Measurements from ENCODE around the gene MAML3.
A peak's percentile ranks its signal among the peaks of the same experiment; 100 is the strongest.

Gene MAML3

DNA sequence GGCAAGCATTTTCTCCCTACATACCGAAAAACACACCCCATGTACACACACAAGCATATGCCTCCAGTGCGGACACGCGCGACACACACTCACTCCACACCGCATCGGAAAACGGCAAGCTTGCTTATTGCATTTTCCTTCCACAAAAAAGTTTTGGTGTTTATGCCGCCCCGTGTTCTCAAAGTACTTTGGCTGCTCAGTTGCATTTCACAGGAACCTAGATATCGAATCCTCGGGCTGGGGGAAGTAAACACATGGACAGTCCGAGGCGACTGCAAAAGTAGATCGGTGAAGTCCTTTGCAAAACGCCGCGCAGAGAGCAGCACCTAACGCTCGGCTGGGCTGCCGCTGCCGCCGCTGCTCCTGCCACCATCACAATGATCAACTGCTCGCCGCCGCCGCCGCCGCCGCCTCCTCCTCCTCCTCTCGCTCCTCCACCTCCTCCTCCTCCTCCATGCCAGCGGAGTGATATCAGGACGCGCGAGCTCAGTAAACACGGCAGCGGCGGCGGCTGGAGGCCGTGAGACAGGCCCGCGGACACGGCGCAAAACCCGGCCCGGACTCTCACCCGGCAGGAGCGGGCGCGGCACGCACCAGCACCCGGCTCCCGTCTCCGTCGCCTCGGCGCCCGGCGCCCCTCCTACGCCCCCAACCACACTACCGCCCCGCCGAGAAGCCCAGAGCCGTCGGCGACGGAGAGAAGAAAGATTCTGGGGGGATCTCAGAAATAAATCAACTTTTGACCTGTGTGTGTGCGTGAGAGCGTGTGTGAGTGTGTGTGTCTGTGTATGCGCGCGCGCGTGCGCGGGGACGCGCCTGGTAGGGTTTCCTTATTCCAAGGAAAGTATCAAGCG lies at the start of gene MAML3:
Gene MAML3 (minus strand): TSS at position 467 of the 854 bp plus-strand sequence. CDS start 857 bp downstream, outside the sequence.
- peak within 1 kb of the TSS; percentile 97 for H3K4me3 ChIP-seq (ENCODE audit: low read length)
- H3K36me3 ChIP-seq (ENCODE audit: control insufficient read depth, insufficient read depth, low read length): no peaks in the 10 kb centered on the region
- peak within 1 kb of the TSS; percentile 86 for H3K27ac ChIP-seq (ENCODE audit: low read depth, low read length)
- no peaks in the 10 kb centered on the region for H3K27me3 ChIP-seq (ENCODE audit: control insufficient read depth, insufficient read depth, low read length)
- H3K9ac ChIP-seq (ENCODE audit: low read length): peak within 1 kb of the TSS; percentile 57
- peaks cover 22% of the 10 kb centered on the region for H3K4me1 ChIP-seq (ENCODE audit: control insufficient read depth, insufficient read depth, low read length)

GRCh38 chr4:140198942-140199341 lies 45.0 kb upstream of the MAML3 start:
- no peaks in the 10 kb centered on the region for H3K36me3 ChIP-seq (ENCODE audit: control insufficient read depth, insufficient read depth, low read length)
- H3K9ac ChIP-seq (ENCODE audit: low read length): no peak overlapping the region
- H3K27ac ChIP-seq (ENCODE audit: low read depth, low read length): no peak overlapping the region
- no peak overlapping the region for H3K4me3 ChIP-seq (ENCODE audit: low read length)
- H3K27me3 ChIP-seq (ENCODE audit: control insufficient read depth, insufficient read depth, low read length): no peaks in the 10 kb centered on the region
- H3K4me1 ChIP-seq (ENCODE audit: control insufficient read depth, insufficient read depth, low read length): no peaks in the 10 kb centered on the region

DNA sequence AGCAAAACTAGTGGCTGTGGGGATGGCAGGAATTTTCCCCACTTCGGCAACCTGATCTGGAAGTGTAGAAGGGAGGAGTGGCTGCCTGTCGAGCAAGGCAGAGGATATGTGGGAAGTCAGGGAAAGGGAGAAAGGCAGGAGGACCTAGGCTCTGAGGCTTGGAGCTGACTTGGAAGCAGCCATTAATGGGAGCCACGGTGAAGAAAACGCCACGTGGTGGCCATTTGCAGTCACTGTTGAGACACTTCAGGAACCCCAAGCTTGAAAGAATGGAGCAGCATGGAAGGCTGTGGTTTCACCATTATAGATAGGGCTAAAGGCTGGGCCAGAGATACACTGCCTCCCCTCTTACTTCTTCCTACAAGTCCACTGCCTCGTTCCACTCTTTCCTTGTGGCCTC lies 41.8 kb upstream of the MAML3 start:
- H3K9ac ChIP-seq (ENCODE audit: low read length): no peak overlapping the region
- H3K27ac ChIP-seq (ENCODE audit: low read depth, low read length): no peak overlapping the region
- H3K4me3 ChIP-seq (ENCODE audit: low read length): no peak overlapping the region
- H3K4me1 ChIP-seq (ENCODE audit: control insufficient read depth, insufficient read depth, low read length): no peaks in the 10 kb centered on the region
- H3K27me3 ChIP-seq (ENCODE audit: control insufficient read depth, insufficient read depth, low read length): no peaks in the 10 kb centered on the region
- no peaks in the 10 kb centered on the region for H3K36me3 ChIP-seq (ENCODE audit: control insufficient read depth, insufficient read depth, low read length)

DNA sequence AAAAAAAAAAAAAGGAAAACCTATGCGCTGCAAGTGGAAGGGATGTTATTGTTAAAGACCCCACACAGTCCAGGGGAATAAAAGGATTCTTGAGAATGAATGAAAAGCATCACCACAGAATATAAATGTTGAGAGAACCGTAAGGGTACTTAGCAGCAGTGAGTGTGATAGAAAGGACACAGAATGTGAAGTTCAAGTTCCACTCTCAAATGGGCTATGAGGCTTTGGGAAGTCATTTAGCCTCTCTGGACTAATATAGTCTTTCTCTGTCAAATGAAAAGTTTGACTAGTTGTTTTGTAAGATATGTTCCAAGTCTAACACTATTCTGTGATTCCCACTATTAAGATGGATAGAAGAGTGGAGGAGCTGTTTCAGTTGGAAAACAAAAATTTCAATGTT lies 35.8 kb upstream of the MAML3 start:
- peaks cover 10% of the 10 kb centered on the region for H3K4me1 ChIP-seq (ENCODE audit: control insufficient read depth, insufficient read depth, low read length)
- H3K27me3 ChIP-seq (ENCODE audit: control insufficient read depth, insufficient read depth, low read length): no peaks in the 10 kb centered on the region
- no peak overlapping the region for H3K27ac ChIP-seq (ENCODE audit: low read depth, low read length)
- H3K9ac ChIP-seq (ENCODE audit: low read length): no peak overlapping the region
- H3K4me3 ChIP-seq (ENCODE audit: low read length): no peak overlapping the region
- no peaks in the 10 kb centered on the region for H3K36me3 ChIP-seq (ENCODE audit: control insufficient read depth, insufficient read depth, low read length)

GRCh38 chr4:140188975-140189374 lies 35.0 kb upstream of the MAML3 start:
- Histone ChIP-seq H3K36me3 (ENCODE audit: control insufficient read depth, insufficient read depth, low read length) (no peaks in the 10 kb centered on the region), H3K4me3 (ENCODE audit: low read length) (no peak overlapping the region), H3K4me1 (ENCODE audit: control insufficient read depth, insufficient read depth, low read length) (peaks cover 10% of the 10 kb centered on the region), H3K27me3 (ENCODE audit: control insufficient read depth, insufficient read depth, low read length) (no peaks in the 10 kb centered on the region), H3K27ac (ENCODE audit: low read depth, low read length) (no peak overlapping the region), H3K9ac (ENCODE audit: low read length) (no peak overlapping the region)

DNA sequence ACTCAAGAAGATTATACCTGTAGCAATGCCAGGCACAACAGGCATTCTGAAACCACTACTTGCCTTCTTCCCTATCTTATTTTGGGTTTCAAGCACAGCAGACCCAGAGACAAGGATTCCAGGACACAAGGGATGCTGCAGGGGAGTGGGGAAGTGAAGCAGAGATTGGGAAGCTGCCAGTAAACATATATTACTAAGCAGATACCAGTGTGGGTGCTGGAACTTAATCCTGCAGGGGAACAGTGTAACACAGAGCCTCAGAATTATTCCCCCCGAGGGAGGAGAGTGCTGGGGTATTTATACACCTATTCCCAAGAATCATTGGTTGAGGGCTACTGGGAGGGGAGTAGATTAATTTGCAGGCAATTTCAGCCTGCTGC lies 33.3 kb upstream of the MAML3 start:
- Histone ChIP-seq H3K27me3 (ENCODE audit: control insufficient read depth, insufficient read depth, low read length) (no peaks in the 10 kb centered on the region), H3K4me1 (ENCODE audit: control insufficient read depth, insufficient read depth, low read length) (peaks cover 10% of the 10 kb centered on the region), H3K4me3 (ENCODE audit: low read length) (no peak overlapping the region), H3K9ac (ENCODE audit: low read length) (no peak overlapping the region), H3K27ac (ENCODE audit: low read depth, low read length) (peak overlapping the region; percentile 21), H3K36me3 (ENCODE audit: control insufficient read depth, insufficient read depth, low read length) (no peaks in the 10 kb centered on the region)

DNA sequence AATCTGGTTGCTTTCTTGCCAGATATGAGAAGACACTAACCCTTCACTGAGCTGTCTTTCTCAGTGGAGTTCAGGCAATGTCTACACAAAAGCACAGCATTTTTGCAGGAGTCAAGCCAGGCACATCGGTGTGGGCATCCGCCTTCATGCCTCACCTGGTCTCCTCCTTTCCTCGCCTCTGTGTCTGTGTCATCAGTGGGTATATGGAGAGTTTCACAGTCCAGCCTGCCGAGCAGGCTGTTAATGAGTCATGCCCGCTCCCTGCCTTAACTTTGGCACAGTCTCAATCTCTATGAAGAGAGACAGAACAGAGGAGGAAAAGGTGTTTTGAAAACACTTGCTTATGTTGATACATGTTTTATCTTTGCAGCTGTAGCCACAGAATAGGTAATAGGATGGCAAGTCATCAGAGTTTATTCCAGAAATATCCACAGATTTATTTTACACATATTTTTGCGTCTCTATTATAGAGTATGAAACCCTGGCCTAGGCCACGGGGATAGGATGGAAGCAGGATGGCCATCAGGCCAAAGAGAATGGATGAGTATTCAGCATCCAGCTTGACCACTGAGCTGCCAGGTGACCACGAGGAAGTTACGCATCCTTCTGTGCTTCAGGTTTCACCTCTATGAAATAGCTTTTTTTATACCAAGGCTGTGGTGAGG lies 32.8 kb upstream of the MAML3 start:
- H3K4me1 ChIP-seq (ENCODE audit: control insufficient read depth, insufficient read depth, low read length): peaks cover 10% of the 10 kb centered on the region
- H3K9ac ChIP-seq (ENCODE audit: low read length): no peak overlapping the region
- peak overlapping the region; percentile 21 for H3K27ac ChIP-seq (ENCODE audit: low read depth, low read length)
- no peaks in the 10 kb centered on the region for H3K27me3 ChIP-seq (ENCODE audit: control insufficient read depth, insufficient read depth, low read length)
- H3K36me3 ChIP-seq (ENCODE audit: control insufficient read depth, insufficient read depth, low read length): no peaks in the 10 kb centered on the region
- no peak overlapping the region for H3K4me3 ChIP-seq (ENCODE audit: low read length)

DNA sequence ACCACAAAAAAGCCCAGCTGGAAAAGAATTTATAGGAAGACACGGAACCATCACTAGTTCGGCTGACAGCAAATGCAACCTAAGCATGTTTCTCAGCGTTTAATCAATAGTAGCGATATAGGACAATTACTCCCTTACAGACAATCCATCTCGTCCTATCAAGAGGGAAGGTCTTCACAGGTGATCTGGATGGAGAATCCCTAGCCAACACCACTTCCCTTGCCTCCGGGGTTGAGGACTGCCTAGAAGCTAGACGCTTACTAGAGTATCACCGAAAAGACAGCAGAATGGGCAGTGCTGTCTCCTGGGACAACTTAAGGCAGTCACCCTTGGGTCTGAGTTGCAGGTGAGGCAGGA lies 32.1 kb upstream of the MAML3 start:
- no peak overlapping the region for H3K9ac ChIP-seq (ENCODE audit: low read length)
- H3K4me3 ChIP-seq (ENCODE audit: low read length): no peak overlapping the region
- H3K36me3 ChIP-seq (ENCODE audit: control insufficient read depth, insufficient read depth, low read length): no peaks in the 10 kb centered on the region
- H3K27ac ChIP-seq (ENCODE audit: low read depth, low read length): peak overlapping the region; percentile 21
- H3K4me1 ChIP-seq (ENCODE audit: control insufficient read depth, insufficient read depth, low read length): peaks cover 10% of the 10 kb centered on the region
- no peaks in the 10 kb centered on the region for H3K27me3 ChIP-seq (ENCODE audit: control insufficient read depth, insufficient read depth, low read length)

GRCh38 chr4:140185412-140186081 lies 31.6 kb upstream of the MAML3 start:
- Histone ChIP-seq H3K27me3 (ENCODE audit: control insufficient read depth, insufficient read depth, low read length) (no peaks in the 10 kb centered on the region), H3K4me3 (ENCODE audit: low read length) (no peak overlapping the region), H3K36me3 (ENCODE audit: control insufficient read depth, insufficient read depth, low read length) (no peaks in the 10 kb centered on the region), H3K4me1 (ENCODE audit: control insufficient read depth, insufficient read depth, low read length) (peaks cover 10% of the 10 kb centered on the region), H3K27ac (ENCODE audit: low read depth, low read length) (no peak overlapping the region), H3K9ac (ENCODE audit: low read length) (no peak overlapping the region)

GRCh38 chr4:140183270-140183669 lies 29.3 kb upstream of the MAML3 start:
- Histone ChIP-seq H3K27me3 (ENCODE audit: control insufficient read depth, insufficient read depth, low read length) (no peaks in the 10 kb centered on the region), H3K27ac (ENCODE audit: low read depth, low read length) (no peak overlapping the region), H3K36me3 (ENCODE audit: control insufficient read depth, insufficient read depth, low read length) (no peaks in the 10 kb centered on the region), H3K4me1 (ENCODE audit: control insufficient read depth, insufficient read depth, low read length) (peaks cover 10% of the 10 kb centered on the region), H3K4me3 (ENCODE audit: low read length) (no peak overlapping the region), H3K9ac (ENCODE audit: low read length) (no peak overlapping the region)

DNA sequence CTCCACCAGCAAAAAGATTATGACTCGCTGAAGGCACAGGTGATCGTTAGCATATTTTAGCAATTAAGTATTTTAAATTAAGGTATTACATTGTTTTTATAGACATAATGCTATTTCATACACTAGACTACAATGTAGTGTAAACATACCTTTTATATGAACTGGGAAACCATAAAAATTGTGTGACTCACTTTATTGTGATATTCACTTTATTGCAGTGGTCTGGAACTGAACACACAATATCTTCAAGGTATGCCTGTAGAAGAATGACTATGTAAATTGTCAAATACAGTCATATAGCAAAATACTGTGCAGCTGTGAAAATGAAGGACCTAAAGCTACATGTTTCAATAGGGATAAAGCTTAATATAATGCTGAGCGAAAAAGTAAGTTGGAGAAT lies 26.6 kb upstream of the MAML3 start:
- no peaks in the 10 kb centered on the region for H3K27me3 ChIP-seq (ENCODE audit: control insufficient read depth, insufficient read depth, low read length)
- H3K4me3 ChIP-seq (ENCODE audit: low read length): no peak overlapping the region
- H3K9ac ChIP-seq (ENCODE audit: low read length): no peak overlapping the region
- H3K27ac ChIP-seq (ENCODE audit: low read depth, low read length): no peak overlapping the region
- no peaks in the 10 kb centered on the region for H3K36me3 ChIP-seq (ENCODE audit: control insufficient read depth, insufficient read depth, low read length)
- H3K4me1 ChIP-seq (ENCODE audit: control insufficient read depth, insufficient read depth, low read length): no peaks in the 10 kb centered on the region

DNA sequence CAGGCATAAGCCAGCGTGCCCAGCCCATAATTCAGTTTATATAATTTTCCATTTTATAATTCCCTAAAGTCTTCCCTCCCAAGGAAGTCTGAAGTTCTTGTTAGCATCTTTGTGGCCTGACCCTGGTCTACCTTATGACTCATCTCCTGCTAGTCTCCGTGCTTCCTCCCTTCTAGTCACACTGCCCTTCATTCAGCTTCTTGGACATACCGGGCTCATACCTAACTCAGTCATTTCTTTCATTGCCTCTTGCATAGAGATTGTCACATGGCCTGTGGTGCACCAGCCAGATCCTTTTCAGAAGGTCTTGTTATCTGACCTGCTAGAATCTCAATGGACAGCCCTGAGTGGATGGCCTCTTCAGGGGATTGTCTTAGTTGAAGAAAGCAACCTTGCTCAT lies 22.8 kb upstream of the MAML3 start:
- Histone ChIP-seq H3K4me3 (ENCODE audit: low read length) (no peak overlapping the region), H3K4me1 (ENCODE audit: control insufficient read depth, insufficient read depth, low read length) (no peaks in the 10 kb centered on the region), H3K9ac (ENCODE audit: low read length) (no peak overlapping the region), H3K27me3 (ENCODE audit: control insufficient read depth, insufficient read depth, low read length) (no peaks in the 10 kb centered on the region), H3K36me3 (ENCODE audit: control insufficient read depth, insufficient read depth, low read length) (no peaks in the 10 kb centered on the region), H3K27ac (ENCODE audit: low read depth, low read length) (no peak overlapping the region)
